Measurements from ENCODE around the gene TTC7B.

Gene TTC7B

GRCh38 chr14:90518941-90519256 is 297.3 kb downstream of the TTC7B start:
- no peak overlapping the region for H3K4me3 ChIP-seq (ENCODE audit: control insufficient read depth, low read depth, low read length)
- peak; percentile 28 for DNase-seq (ENCODE audit: low read depth)
- TF ChIP-seq, protein P1, sequence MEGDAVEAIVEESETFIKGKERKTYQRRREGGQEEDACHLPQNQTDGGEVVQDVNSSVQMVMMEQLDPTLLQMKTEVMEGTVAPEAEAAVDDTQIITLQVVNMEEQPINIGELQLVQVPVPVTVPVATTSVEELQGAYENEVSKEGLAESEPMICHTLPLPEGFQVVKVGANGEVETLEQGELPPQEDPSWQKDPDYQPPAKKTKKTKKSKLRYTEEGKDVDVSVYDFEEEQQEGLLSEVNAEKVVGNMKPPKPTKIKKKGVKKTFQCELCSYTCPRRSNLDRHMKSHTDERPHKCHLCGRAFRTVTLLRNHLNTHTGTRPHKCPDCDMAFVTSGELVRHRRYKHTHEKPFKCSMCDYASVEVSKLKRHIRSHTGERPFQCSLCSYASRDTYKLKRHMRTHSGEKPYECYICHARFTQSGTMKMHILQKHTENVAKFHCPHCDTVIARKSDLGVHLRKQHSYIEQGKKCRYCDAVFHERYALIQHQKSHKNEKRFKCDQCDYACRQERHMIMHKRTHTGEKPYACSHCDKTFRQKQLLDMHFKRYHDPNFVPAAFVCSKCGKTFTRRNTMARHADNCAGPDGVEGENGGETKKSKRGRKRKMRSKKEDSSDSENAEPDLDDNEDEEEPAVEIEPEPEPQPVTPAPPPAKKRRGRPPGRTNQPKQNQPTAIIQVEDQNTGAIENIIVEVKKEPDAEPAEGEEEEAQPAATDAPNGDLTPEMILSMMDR (conservative IDR thresholded peaks at IDR 0.05; ENCODE audit: control insufficient read depth, insufficient read depth, low read depth, low read length): peak; percentile 56

DNA sequence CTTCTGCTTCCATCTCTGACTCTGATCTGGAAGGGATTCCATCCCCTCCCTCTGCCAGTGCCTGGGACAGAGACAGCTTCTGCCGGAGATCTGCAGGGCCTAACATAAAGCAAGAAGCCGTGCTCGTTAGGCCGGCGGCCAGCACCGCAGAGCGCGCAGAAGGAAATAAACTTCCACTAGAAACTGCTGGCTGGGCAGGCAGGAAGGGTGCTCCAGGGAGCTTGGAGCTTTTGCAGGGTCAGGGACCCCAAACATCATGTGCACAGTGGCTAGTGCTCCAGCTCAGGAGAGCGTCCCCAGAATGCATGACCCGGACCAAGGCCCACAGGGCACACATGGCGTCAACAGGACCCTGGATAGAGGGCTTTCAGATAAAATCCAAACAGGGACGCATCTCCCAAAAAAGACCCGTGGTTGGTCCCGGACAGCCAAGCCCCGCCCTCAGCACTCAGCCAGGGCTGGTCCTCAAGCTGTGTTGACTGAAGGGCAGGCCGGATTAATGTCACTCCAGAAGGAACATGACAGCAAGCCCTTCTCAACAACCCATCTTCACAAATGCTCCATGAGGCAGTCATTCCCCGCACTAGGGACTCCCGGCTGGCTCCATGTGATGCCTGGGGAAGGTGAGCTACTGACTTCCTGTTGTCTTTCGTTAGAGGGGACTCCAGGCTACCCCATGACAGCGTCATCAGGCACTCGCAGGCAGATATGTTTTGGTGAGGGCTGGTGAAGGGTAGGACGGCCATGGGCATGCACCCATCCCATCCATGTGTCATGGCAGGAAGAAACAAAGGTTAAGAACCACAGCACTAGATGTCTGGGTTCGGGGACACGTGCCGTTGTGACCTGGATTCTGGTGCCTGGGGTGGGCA is 297.9 kb downstream of the TTC7B start:
- no peak overlapping the region for H3K4me3 ChIP-seq (ENCODE audit: control insufficient read depth, low read depth, low read length)
- TF ChIP-seq, protein P1 (conservative IDR thresholded peaks at IDR 0.05; ENCODE audit: control insufficient read depth, insufficient read depth, low read depth, low read length): no peak
- no peak for DNase-seq (ENCODE audit: low read depth)

DNA sequence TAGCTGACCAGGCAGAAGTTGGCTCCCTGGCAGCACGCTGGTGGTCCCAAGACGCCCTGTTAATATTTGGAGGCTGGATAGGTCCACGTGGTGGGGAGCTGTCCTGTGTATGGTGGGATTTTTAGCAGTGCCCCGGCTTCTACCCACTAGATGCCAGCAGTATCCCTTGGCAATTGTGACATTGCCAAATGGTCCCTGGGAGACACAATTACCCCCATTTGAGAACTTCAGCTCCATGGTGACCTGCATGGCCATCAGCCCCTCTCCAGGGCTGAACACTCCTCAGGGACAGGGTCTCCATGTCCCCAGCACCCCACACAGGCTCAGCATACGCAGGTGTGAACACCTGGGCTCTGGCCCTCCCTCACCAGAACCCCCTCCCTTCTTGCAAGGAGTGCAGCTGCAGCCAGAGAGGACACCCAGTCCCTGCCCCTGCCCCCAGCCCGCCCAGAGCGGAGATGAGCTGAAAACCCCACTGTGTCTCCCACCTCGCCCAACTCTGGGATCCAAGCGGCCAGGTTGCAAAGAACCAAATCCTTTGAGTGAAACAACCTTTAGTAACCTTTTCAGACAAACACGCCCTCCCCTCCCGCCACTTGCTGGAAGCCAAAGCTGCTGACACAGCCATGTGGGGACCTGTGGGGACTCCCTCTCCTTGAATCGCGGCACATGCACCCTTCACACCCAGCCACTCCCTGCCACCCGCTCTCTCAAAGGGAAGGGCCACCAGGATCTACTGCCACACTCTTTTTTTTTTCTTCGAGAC is 299.0 kb downstream of the TTC7B start:
- no peak for DNase-seq (ENCODE audit: low read depth)
- TF ChIP-seq, protein P1 (conservative IDR thresholded peaks at IDR 0.05; ENCODE audit: control insufficient read depth, insufficient read depth, low read depth, low read length): no peak
- no peak overlapping the region for H3K4me3 ChIP-seq (ENCODE audit: control insufficient read depth, low read depth, low read length)

DNA sequence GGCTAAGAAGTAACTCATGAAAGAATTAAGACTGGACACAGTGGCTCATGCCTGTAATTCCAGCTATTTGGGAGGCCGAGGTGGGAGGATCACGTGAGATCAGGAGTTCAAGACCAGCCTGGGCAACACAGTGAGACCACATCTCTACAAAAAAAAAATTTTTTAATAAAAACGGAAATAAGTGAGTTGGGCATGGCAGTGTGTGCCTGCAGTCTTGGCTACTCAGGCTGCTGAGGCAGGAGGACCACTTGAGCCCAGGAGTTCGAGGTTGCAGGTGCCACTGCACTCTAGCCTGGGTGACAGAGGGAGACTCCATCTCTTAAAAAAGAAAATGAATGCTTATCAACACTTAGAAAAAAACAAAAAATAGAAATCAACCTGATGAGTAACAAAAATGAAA is 301.7 kb downstream of the TTC7B start:
- TF ChIP-seq, protein P1 (conservative IDR thresholded peaks at IDR 0.05; ENCODE audit: control insufficient read depth, insufficient read depth, low read depth, low read length): no peak
- no peak for DNase-seq (ENCODE audit: low read depth)
- H3K4me3 ChIP-seq (ENCODE audit: control insufficient read depth, low read depth, low read length): no peak overlapping the region

DNA sequence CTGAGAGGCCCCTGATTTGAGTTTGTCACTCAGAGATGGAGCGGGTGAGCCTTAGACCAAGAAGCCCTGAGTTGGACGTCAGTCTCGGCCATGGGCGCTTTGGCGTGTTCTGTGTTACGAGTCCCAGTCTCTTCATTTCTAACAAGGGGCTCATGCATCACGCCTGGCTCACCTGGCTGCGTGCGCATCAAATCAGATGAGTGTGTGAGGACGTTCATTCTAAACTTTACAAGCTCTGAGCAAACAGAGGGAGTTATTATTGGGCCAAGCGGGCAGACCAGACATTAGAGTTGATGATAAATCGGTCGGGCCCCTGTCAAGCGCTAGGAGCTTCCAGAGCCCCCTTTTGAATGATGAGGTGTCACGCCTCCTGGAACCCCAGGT is 302.2 kb downstream of the TTC7B start:
- DNase-seq (ENCODE audit: low read depth): no peak
- TF ChIP-seq, protein P1 (conservative IDR thresholded peaks at IDR 0.05; ENCODE audit: control insufficient read depth, insufficient read depth, low read depth, low read length): no peak
- no peak overlapping the region for H3K4me3 ChIP-seq (ENCODE audit: control insufficient read depth, low read depth, low read length)

DNA sequence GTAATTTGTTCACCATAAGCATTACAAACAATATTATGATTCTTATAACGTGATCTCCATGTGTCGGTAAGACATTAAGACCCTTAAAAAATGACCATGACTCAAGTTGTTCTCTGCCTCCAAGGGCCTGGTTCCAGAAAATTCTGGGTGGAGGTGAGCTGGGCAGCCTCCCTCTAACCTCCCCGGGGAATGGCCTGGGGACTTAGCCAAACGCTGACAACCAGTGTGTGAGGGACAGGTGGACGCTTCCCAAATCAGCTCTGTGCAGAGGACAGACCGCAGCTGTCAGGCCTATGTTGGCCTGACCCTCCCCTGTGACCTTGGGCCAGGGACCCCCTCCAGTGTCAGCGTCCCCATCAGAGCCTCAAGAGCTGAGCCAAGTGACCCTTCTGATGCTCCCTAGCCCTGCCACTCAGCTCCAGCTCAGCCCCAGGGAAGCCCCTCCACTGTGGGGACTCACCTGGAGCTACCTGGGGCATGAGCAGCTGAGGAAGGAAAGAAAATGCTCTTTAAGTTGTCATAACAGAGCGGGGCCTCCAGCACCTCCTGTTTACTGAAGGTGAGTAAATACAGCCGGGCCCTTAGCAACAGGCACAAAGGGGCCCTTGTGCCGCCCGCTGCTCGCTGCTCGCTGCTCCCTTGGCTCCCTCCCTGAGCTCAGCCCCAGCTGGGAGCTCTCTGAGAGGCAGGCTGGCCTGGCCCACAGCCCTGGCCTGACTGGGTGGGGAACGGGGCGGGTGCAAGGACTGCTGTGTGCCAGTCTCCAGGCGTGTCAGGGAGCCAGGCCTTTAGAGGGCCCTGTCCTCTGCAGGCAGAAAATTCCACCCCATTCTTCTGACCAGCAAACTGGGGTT is 302.8 kb downstream of the TTC7B start:
- TF ChIP-seq, protein P1 (conservative IDR thresholded peaks at IDR 0.05; ENCODE audit: control insufficient read depth, insufficient read depth, low read depth, low read length): no peak
- DNase-seq (ENCODE audit: low read depth): no peak
- no peak overlapping the region for H3K4me3 ChIP-seq (ENCODE audit: control insufficient read depth, low read depth, low read length)
